Cerebellar cortex (tissue), 1 donor: ENCODE data around the gene VASH1.

Source experiments
- DNase-seq: peaks from one replicate; pipeline ENCODE4 v3.0.0-alpha.2; 2015; ENCODE audit warnings: low spot score

Gene VASH1

GRCh38 chr14:76742966-76743365 is 18.3 kb upstream of the VASH1 start:
- DNase-seq = no peak

- DNase-seq = peak; percentile 48
These were observed 8.5 kb upstream of the VASH1 start for GRCh38 chr14:76752744-76753143.

- no peak for DNase-seq
These were observed 7.6 kb upstream of the VASH1 start for GRCh38 chr14:76753541-76754198.

GRCh38 chr14:76754586-76754985 is 6.7 kb upstream of the VASH1 start:
- DNase-seq = no peak

- DNase-seq = no peak
These were observed 5.5 kb upstream of the VASH1 start for GRCh38 chr14:76755610-76756370.

- no peak for DNase-seq
These were observed 4.9 kb upstream of the VASH1 start for GRCh38 chr14:76756371-76756750.

GRCh38 chr14:76759589-76759988 is 1.7 kb upstream of the VASH1 start:
- no peak for DNase-seq

GRCh38 chr14:76760331-76761135 is 735 bp upstream of the VASH1 start:
- DNase-seq = no peak

- no peak for DNase-seq
These were observed 717 bp downstream of the VASH1 start for GRCh38 chr14:76761960-76762410.

GRCh38 chr14:76762411-76763095 is 1.3 kb downstream of the VASH1 start:
- peak; percentile 42 for DNase-seq

GRCh38 chr14:76763096-76764041 is 2.1 kb downstream of the VASH1 start:
- peak; percentile 55 for DNase-seq

- no peak for DNase-seq
These were observed 4.2 kb downstream of the VASH1 start for GRCh38 chr14:76765461-76765931.

GRCh38 chr14:76767681-76768656 is 6.7 kb downstream of the VASH1 start:
- no peak for DNase-seq

GRCh38 chr14:76768671-76769500 is 7.6 kb downstream of the VASH1 start:
- no peak for DNase-seq

- no peak for DNase-seq
These were observed 8.5 kb downstream of the VASH1 start for GRCh38 chr14:76769636-76770292.

GRCh38 chr14:76770521-76771436 is 9.5 kb downstream of the VASH1 start:
- DNase-seq = no peak

GRCh38 chr14:76771437-76771980 is 10.2 kb downstream of the VASH1 start:
- DNase-seq = no peak
